Ascending aorta (tissue), 2 donors: ENCODE measurements around the gene MFNG. TPM values are rescaled to one million over a fixed set of nuclear protein-coding genes. Genes with fewer than 3 reads are reported as not detected.

ENCODE experiments used
- DNase-seq, 2 donors: peaks; one replicate each; pipeline ENCODE4 v3.0.0-alpha.2; 2019; ENCODE audit warnings: low spot score in 2 of 2
- H3K27ac ChIP-seq, 2 donors: fragments of 200-600 bp; sonication (generic); one replicate each; pipeline ENCODE4 v1.5.1; 2016 to 2017; ENCODE audit warnings: mild to moderate bottlenecking in 1 of 2
- H3K27me3 ChIP-seq: fragments of 200-600 bp; sonication (generic); one replicate; pipeline ENCODE4 v1.5.1; 2017
- H3K36me3 ChIP-seq, 2 donors: fragments of 200-600 bp; sonication (generic); one replicate each; pipeline ENCODE4 v1.5.1; 2016
- H3K4me1 ChIP-seq, 2 donors: fragments of 200-600 bp; sonication (generic); one replicate each; pipeline ENCODE4 v1.5.1; 2016 to 2017; ENCODE audit warnings: mild to moderate bottlenecking in 1 of 2
- H3K4me3 ChIP-seq, 2 donors: fragments of 200-600 bp; sonication (generic); one replicate each; pipeline ENCODE4 v1.5.1; 2016 to 2017; ENCODE audit warnings: mild to moderate bottlenecking in 1 of 2
- H3K9me3 ChIP-seq, 2 donors: fragments of 200-600 bp; sonication (generic); one replicate each; pipeline ENCODE4 v1.5.1; 2016
- CTCF ChIP-seq, 3 experiments: fragments of 200-600 bp in 2 of 3; fragments of 450-650 bp in 1 of 3; sonication (generic) in 2 of 3; IDR thresholded peaks; one replicate each; pipeline ENCODE4 v1.5.1; 2016 to 2019; ENCODE audit warnings: antibody characterized with exemption in 3 of 3, mild to moderate bottlenecking in 1 of 3, moderate library complexity in 1 of 3
- intact Hi-C: fragments of 100-400 bp; cut with DNase I; formaldehyde crosslinking; loops from one replicate; pipeline ENCODE4 v1.15.1; 2023
- total RNA-seq: library from RNA; depleted of rRNA; stranded (reverse); fragments of >200 nt; gene quantifications from one replicate; pipeline ENCODE4 v1.1.0, GENCODE V29; 2016

The MFNG gene
- total RNA-seq, 1 donor from 2014 or later = 101 TPM

GRCh38 chr22:37526376-37526775, 40.2 kb upstream of the MFNG start:
- no peak for DNase-seq
- H3K4me1 ChIP-seq = no peaks in the 10 kb centered on the region
- H3K9me3 ChIP-seq = no peaks in the 10 kb centered on the region
- H3K27me3 ChIP-seq = no peaks in the 10 kb centered on the region
- H3K27ac ChIP-seq = no peak overlapping the region
- H3K36me3 ChIP-seq = no peaks in the 10 kb centered on the region
- no peak overlapping the region for H3K4me3 ChIP-seq
- intact Hi-C loops = no loop called here
- no peak for TF ChIP-seq CTCF (IDR thresholded peaks at IDR 0.05)

DNA sequence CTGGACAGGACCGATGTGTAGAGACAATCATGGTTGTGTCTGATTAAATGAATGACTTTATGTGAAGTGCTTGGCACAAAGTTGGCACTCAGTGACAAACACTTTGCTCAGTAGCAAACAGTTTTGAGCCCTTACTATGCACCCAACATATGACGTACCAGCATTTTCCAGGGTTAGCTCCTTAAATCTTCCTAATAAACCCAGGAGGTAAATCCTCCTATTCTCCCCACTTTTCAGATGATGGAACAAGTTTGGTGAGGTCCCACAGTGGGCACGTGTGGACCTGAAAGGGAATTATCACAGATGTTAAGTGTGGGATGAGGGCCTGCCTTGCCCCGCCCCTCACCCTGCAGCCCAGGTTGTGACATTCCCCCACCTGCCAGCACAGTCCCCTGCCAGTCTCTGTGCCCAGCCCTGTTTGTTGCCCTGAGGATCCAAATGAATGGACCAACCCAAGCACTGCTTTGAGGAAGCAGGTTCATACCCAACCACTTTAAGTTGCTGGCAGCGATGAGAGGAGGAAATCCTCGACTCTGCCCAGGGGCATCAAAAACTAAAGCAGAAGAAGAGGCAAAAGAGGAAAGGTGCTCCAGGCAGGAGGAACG, 39.7 kb upstream of the MFNG start:
- DNase-seq = no peak
- Histone ChIP-seq H3K4me3 (no peak overlapping the region), H3K4me1 (no peaks in the 10 kb centered on the region), H3K27me3 (no peaks in the 10 kb centered on the region), H3K27ac (no peak overlapping the region), H3K36me3 (no peaks in the 10 kb centered on the region), H3K9me3 (no peaks in the 10 kb centered on the region)
- intact Hi-C loops = no loop called here
- TF ChIP-seq CTCF (IDR thresholded peaks at IDR 0.05) = no peak

GRCh38 chr22:37525073-37525745, 39.0 kb upstream of the MFNG start:
- no peak for DNase-seq
- intact Hi-C loops = no loop called here
- H3K9me3 ChIP-seq = no peaks in the 10 kb centered on the region
- H3K27ac ChIP-seq = no peak overlapping the region
- H3K4me3 ChIP-seq = no peak overlapping the region
- no peaks in the 10 kb centered on the region for H3K36me3 ChIP-seq
- no peaks in the 10 kb centered on the region for H3K4me1 ChIP-seq
- H3K27me3 ChIP-seq = no peaks in the 10 kb centered on the region
- TF ChIP-seq CTCF (IDR thresholded peaks at IDR 0.05) = no peak

DNA sequence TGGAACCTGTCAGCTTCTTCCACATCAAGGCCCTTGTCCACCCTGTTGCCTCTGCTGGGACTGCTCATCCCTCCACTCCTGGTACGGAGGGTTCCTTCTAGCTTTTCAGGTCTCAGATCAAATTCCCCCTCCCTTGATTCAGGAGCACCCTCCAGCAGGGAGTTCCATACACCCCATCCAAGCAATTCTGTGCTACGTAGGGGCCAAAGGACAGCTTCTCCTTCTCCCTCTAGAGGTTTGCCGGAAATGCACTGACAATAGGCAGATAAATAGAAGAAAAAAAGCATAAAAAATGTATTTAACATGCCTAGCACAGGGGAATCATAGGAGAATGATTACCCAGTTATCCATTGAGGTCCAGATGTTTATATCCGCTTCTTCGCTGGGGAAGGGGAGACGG, 36.3 kb upstream of the MFNG start:
- Histone ChIP-seq H3K36me3 (no peaks in the 10 kb centered on the region), H3K27ac (no peak overlapping the region), H3K27me3 (peaks cover 3% of the 10 kb centered on the region), H3K9me3 (no peaks in the 10 kb centered on the region), H3K4me3 (no peak overlapping the region), H3K4me1 (peaks cover 2 to 5% of the 10 kb centered on the region in 2 donors)
- TF ChIP-seq CTCF (IDR thresholded peaks at IDR 0.05) = no peak
- intact Hi-C loops = no loop called here
- no peak for DNase-seq

- intact Hi-C loops = no loop called here
- H3K4me3 ChIP-seq = no peak overlapping the region
- peaks cover 2 to 5% of the 10 kb centered on the region in 2 donors for H3K4me1 ChIP-seq
- H3K9me3 ChIP-seq = no peaks in the 10 kb centered on the region
- H3K36me3 ChIP-seq = no peaks in the 10 kb centered on the region
- no peak for TF ChIP-seq CTCF (IDR thresholded peaks at IDR 0.05)
- no peak overlapping the region for H3K27ac ChIP-seq
- DNase-seq = no peak
- H3K27me3 ChIP-seq = peaks cover 3% of the 10 kb centered on the region
These were observed 35.1 kb upstream of the MFNG start for GRCh38 chr22:37521236-37521739.
